Ovary (tissue), 9 donors: ENCODE measurements around the gene UST. TPM values are rescaled to one million over a fixed set of nuclear protein-coding genes. Genes with fewer than 3 reads are reported as not detected.
A peak's percentile ranks its signal among the peaks of the same experiment; 100 is the strongest.

Experiments
- DNase-seq, 5 donors: peaks; one replicate each; pipeline ENCODE4 v3.0.0-alpha.2; 2019 to 2020
- H3K27ac ChIP-seq, 2 donors: fragments of 200-600 bp; one replicate each; pipeline versions ENCODE4 v1.5.1 to v1.8.0; 2019 to 2022
- H3K27me3 ChIP-seq: fragments of 200-600 bp; one replicate; pipeline ENCODE4 v1.8.0; 2022
- H3K36me3 ChIP-seq: fragments of 200-600 bp; sonication (generic); one replicate; pipeline ENCODE4 v1.5.1; 2019
- H3K4me1 ChIP-seq: one replicate; pipeline ENCODE4 v1.8.1; 2013; ENCODE audit warnings: mild to moderate bottlenecking, moderate library complexity; ENCODE audit not compliant: insufficient read depth
- H3K4me3 ChIP-seq: fragments of 200-600 bp; sonication (generic); one replicate; pipeline ENCODE4 v1.5.1; 2017
- H3K9me3 ChIP-seq, 2 donors: fragments of 200-600 bp in 1 of 2; sonication (generic) in 1 of 2; one replicate each; pipeline versions ENCODE4 v1.5.1 to v1.8.1; 2013 to 2019; ENCODE audit warnings: mild to moderate bottlenecking in 1 of 2, moderate library complexity in 1 of 2
- CTCF ChIP-seq, 3 donors: fragments of 450-650 bp in 2 of 3; fragments of 200-600 bp in 1 of 3; IDR thresholded peaks; one replicate each; pipeline versions ENCODE4 v1.5.1 to v1.8.0; 2016 to 2022; ENCODE audit warnings: antibody characterized with exemption in 3 of 3, mild to moderate bottlenecking in 1 of 3
- EP300 ChIP-seq: sonication (generic); formaldehyde crosslinking; IDR thresholded peaks from one replicate; pipeline ENCODE4 v1.6.1; 2017; ENCODE audit warnings: antibody characterized with exemption
- POLR2A ChIP-seq: fragments of 450-650 bp; IDR thresholded peaks from one replicate; pipeline ENCODE4 v1.6.1; 2017; ENCODE audit warnings: antibody characterized with exemption, mild to moderate bottlenecking, moderate library complexity
- WGBS, 3 donors: extraction: QIAGEN DNeasy Blood & Tissue Kit in 1 of 3; methylation state at CpG; one replicate each; pipeline versions ENCODE4 v1.1.5 to v1.1.7; 2013 to 2017; 5-methylcytosine and 5-hydroxymethylcytosine counted together
- intact Hi-C, 4 donors: fragments of 100-400 bp; cut with DNase I; formaldehyde crosslinking; loops; one replicate each; pipeline versions ENCODE4 v1.11.0 to v1.15.1; 2022 to 2023
- polyA plus RNA-seq, 2 donors: library from polyadenylated mRNA; stranded (reverse); fragments of 200-250 nt in 1 of 2; fragments of 350-450 nt in 1 of 2; fragmentation: Illumina TruSeq in 1 of 2; extraction: RNeasy Lipid Tissue Mini Kit (QIAGEN cat#74804) in 1 of 2; gene quantifications; one replicate each; pipeline ENCODE4 v1.2.3, GENCODE V29; 2013 to 2014
- total RNA-seq, 7 donors: library from RNA; depleted of rRNA in 2 of 7; stranded (reverse); fragments of >200 nt in 2 of 7; fragmentation: NEBNext Ultra II Directional in 3 of 7; extraction: Animal tissue kit (Norgen Biotek cat#: 25700) in 3 of 7; gene quantifications; one replicate each; pipeline versions ENCODE4 v1.1.0 to v1.2.4, GENCODE V29; 2016 to 2023
- donor health status: DM: no; HTN: no; CAD: no; lungs with moderate emphysema.
- donor health status: DM: no; HTN: no; CAD: no.
- donor health status: Bipolar disorder and iron deficiency.
- donor health status: DM: yes; HTN: yes; CAD: no.
- donor health status: DM: no; HTN: no; CAD: no.
- donor health status: DM: yes; HTN: yes; CAD: no.

The UST gene
- total and polyA plus RNA-seq, 9 donors, result 11.8 to 20.1 (median 16.5) TPM

GRCh38 chr6:149079911-149080491, 333.2 kb downstream of the UST start:
- intact Hi-C loops, result loop anchor here (5.0 to 10.0 kb wide), 6 partner anchors 48 to 435 kb away; partner anchors contain the start of gene TAB2 (in 1 of the 4)
- Histone ChIP-seq H3K9me3 (no peaks in the 10 kb centered on the region), H3K27me3 (no peaks in the 10 kb centered on the region), H3K4me1 (peaks cover 12% of the 10 kb centered on the region), H3K4me3 (no peak overlapping the region), H3K27ac (peak overlapping the region in 1 of 2 donors; percentile 57), H3K36me3 (no peaks in the 10 kb centered on the region)
- 6 to 13% (median 11%) methylated on average over 6 of the region's 6 CpGs for WGBS, 3 donors
- DNase-seq, result peak; percentile 44 to 74 (median 56)
- TF ChIP-seq POLR2A (no peak), EP300 (no peak), CTCF (IDR thresholded peaks at IDR 0.05) (no peak)

- WGBS, 3 donors, result 31 to 40% (median 38%) methylated on average over 5 of the region's 5 CpGs
- peak overlapping the region in 1 of 2 donors; percentile 36 for H3K27ac ChIP-seq
- H3K4me1 ChIP-seq, result peaks cover 12% of the 10 kb centered on the region
- H3K9me3 ChIP-seq, result no peaks in the 10 kb centered on the region
- no peaks in the 10 kb centered on the region for H3K36me3 ChIP-seq
- H3K27me3 ChIP-seq, result no peaks in the 10 kb centered on the region
- DNase-seq, result no peak
- no peak for TF ChIP-seq POLR2A
- TF ChIP-seq CTCF (IDR thresholded peaks at IDR 0.05), result no peak
- no peak for TF ChIP-seq EP300
- intact Hi-C loops, result loop anchor here (5.0 to 10.0 kb wide), 5 partner anchors 234 to 434 kb away; partner anchors contain the start of gene TAB2 (in 1 of the 4)
- H3K4me3 ChIP-seq, result no peak overlapping the region
These were observed 333.7 kb downstream of the UST start for GRCh38 chr6:149080511-149080910.

GRCh38 chr6:149081281-149081680, 334.5 kb downstream of the UST start:
- Histone ChIP-seq H3K27ac (no peak overlapping the region), H3K4me3 (no peak overlapping the region), H3K9me3 (no peaks in the 10 kb centered on the region), H3K27me3 (no peaks in the 10 kb centered on the region), H3K4me1 (peaks cover 12% of the 10 kb centered on the region), H3K36me3 (no peaks in the 10 kb centered on the region)
- TF ChIP-seq POLR2A (no peak), EP300 (no peak), CTCF (IDR thresholded peaks at IDR 0.05) (no peak)
- 88 to 97% (median 94%) methylated on average over 1 of the region's 1 CpG for WGBS, 3 donors
- intact Hi-C loops, result loop anchor here (5.0 to 10.0 kb wide), 5 partner anchors 234 to 434 kb away; partner anchors contain the start of gene TAB2 (in 1 of the 4)
- DNase-seq, result no peak

- WGBS, 3 donors, result 27 to 34% (median 32%) methylated on average over 6 of the region's 6 CpGs
- TF ChIP-seq CTCF (IDR thresholded peaks at IDR 0.05) (peak; percentile 17 to 68 (median 68)), POLR2A (no peak)
- intact Hi-C loops, result loop anchor here (5.0 to 10.0 kb wide), 5 partner anchors 232 to 432 kb away; partner anchors contain the start of gene TAB2 (in 1 of the 4)
These were observed 335.5 kb downstream of the UST start for GRCh38 chr6:149082320-149082719.

More at GRCh38 chr6:149082320-149082719, 335.5 kb downstream of the UST start:
- no peaks in the 10 kb centered on the region for H3K27me3 ChIP-seq
- H3K4me3 ChIP-seq, result no peak overlapping the region
- no peaks in the 10 kb centered on the region for H3K9me3 ChIP-seq
- H3K4me1 ChIP-seq, result peaks cover 12% of the 10 kb centered on the region
- H3K36me3 ChIP-seq, result no peaks in the 10 kb centered on the region
- peak; percentile 75 to 87 (median 85) for DNase-seq
- H3K27ac ChIP-seq, result no peak overlapping the region
